HCT116 (cell line): ENCODE data around the gene PSG7. TPM values are rescaled to one million over a fixed set of nuclear protein-coding genes. Genes with fewer than 3 reads are reported as not detected.
"Not testable (repeated sequence)": the region's sequence is repeated elsewhere in the genome, so short reads cannot be mapped to it uniquely, and the experiment has no call there.

Experiments used
- ATAC-seq: fragments of 200-7000 bp; cut with Tn5 transposase; 2 replicates; pipeline ENCODE4 v1.9.1; 2020; ENCODE audit warnings: mild to moderate bottlenecking, moderate library complexity
- BruUV-seq: library from RNA; stranded (reverse); fragments of 400-500 nt; replicated peaks from 2 replicates; lab custom pipeline; 2021; lab: Mats Ljungman, UMichigan
- CTCF ChIA-PET: fragments of 300-600 bp; sonication (Branson Sonifier 250); formaldehyde crosslinking; loops from one replicate; lab custom pipeline; 2021; ENCODE audit warnings: antibody characterized with exemption; lab: Charles Lee
- POLR2A ChIA-PET: fragments of 300-600, 350-600 bp; sonication (Branson Sonifier 250); formaldehyde crosslinking; loops from one replicate; lab custom pipeline; 2021; ENCODE audit warnings: antibody characterized with exemption; lab: Charles Lee
- RAD21 ChIA-PET, 2 experiments: fragments of 300-600 bp; sonication (Branson Sonifier 250); formaldehyde crosslinking; loops; one replicate each; lab custom pipeline; 2023; ENCODE audit warnings: low total read pairs in 2 of 2; ENCODE audit not compliant: uncharacterized antibody in 2 of 2, unreplicated experiment in 2 of 2, low non-redundant PET in 1 of 2; lab: Charles Lee
- DNase-seq: peaks from one replicate; pipeline ENCODE4 v3.0.0-alpha.2; 2010; ENCODE audit warnings: low read depth, low spot score
- H2AFZ ChIP-seq: fragments of 200-600 bp; shearing (Covaris generic), sonication (generic); 2 replicates; pipeline ENCODE4 v1.6.1; 2017; ENCODE audit warnings: low read depth, mixed run types, mixed read lengths, antibody characterized with exemption, low read length; ENCODE audit not compliant: poor library complexity, severe bottlenecking
- H3K27ac ChIP-seq: 2 replicates; pipeline ENCODE4 v1.5.1; 2012; ENCODE audit warnings: low read depth, low read length
- H3K27me3 ChIP-seq: fragments of 200-600 bp; sonication (generic); 2 replicates; pipeline ENCODE4 v1.6.1; 2016; ENCODE audit warnings: mixed run types, low read length, mixed read lengths; ENCODE audit not compliant: insufficient read depth
- H3K36me3 ChIP-seq, 2 experiments: fragments of 200-500 bp in 1 of 2; fragments of 200-600 bp in 1 of 2; sonication (Bioruptor generic) in 1 of 2; sonication (generic) in 1 of 2; 2 replicates each; pipeline versions ENCODE4 v1.5.1 to v1.6.1; 2014 to 2016; ENCODE audit warnings: low read length in 2 of 2, inconsistent platforms in 1 of 2, mixed read lengths in 1 of 2, mixed run types in 1 of 2; ENCODE audit not compliant: insufficient read depth in 2 of 2, control insufficient read depth in 1 of 2
- H3K4me1 ChIP-seq, 2 experiments: fragments of 200-600 bp in 1 of 2; sonication (generic) in 1 of 2; 2 replicates each; pipeline versions ENCODE4 v1.5.1 to v1.6.1; 2012 to 2017; ENCODE audit warnings: low read length in 2 of 2, inconsistent platforms in 1 of 2, mild to moderate bottlenecking in 1 of 2, mixed read lengths in 1 of 2, mixed run types in 1 of 2, moderate library complexity in 1 of 2; ENCODE audit not compliant: insufficient read depth in 2 of 2, control insufficient read depth in 1 of 2
- H3K4me2 ChIP-seq: fragments of 200-600 bp; sonication (generic); 2 replicates; pipeline ENCODE4 v1.6.1; 2017; ENCODE audit warnings: mixed run types, low read length, mixed read lengths
- H3K4me3 ChIP-seq, 2 experiments: fragments of 200-600 bp in 1 of 2; sonication (generic) in 1 of 2; replicated peaks in 1 of 2; 2 replicates each; pipeline ENCODE4 v1.5.1; 2011 to 2016; ENCODE audit warnings: low read length in 2 of 2, control low read depth in 1 of 2, low read depth in 1 of 2, mild to moderate bottlenecking in 1 of 2, mixed read lengths in 1 of 2, mixed run types in 1 of 2
- H3K79me2 ChIP-seq: fragments of 200-600 bp; sonication (generic); 2 replicates; pipeline ENCODE4 v1.6.1; 2017; ENCODE audit warnings: mild to moderate bottlenecking, mixed run types, low read length, moderate library complexity, mixed read lengths; ENCODE audit not compliant: insufficient read depth
- H3K9ac ChIP-seq: fragments of 200-600 bp; sonication (generic); 2 replicates; pipeline ENCODE4 v1.6.1; 2016; ENCODE audit warnings: low read length, mixed read lengths
- H3K9me2 ChIP-seq: fragments of 200-600 bp; sonication (generic), shearing (Covaris generic); 2 replicates; pipeline ENCODE4 v1.6.1; 2017; ENCODE audit warnings: mixed run types, mild to moderate bottlenecking, moderate library complexity; ENCODE audit not compliant: insufficient read depth
- H3K9me3 ChIP-seq, 2 experiments: fragments of 200-500 bp in 1 of 2; fragments of 200-600 bp in 1 of 2; sonication (Bioruptor generic) in 1 of 2; sonication (generic) in 1 of 2; 2 replicates each; pipeline ENCODE4 v1.6.1; 2014 to 2017; ENCODE audit warnings: low read length in 2 of 2, mixed read lengths in 2 of 2, inconsistent platforms in 1 of 2, low read depth in 1 of 2, mild to moderate bottlenecking in 1 of 2, mixed run types in 1 of 2, moderate library complexity in 1 of 2; ENCODE audit not compliant: control insufficient read depth in 1 of 2, insufficient read depth in 1 of 2
- H4K20me1 ChIP-seq: fragments of 200-600 bp; sonication (generic), shearing (Covaris generic); 2 replicates; pipeline ENCODE4 v1.6.1; 2017; ENCODE audit warnings: mixed run types, mild to moderate bottlenecking, moderate library complexity; ENCODE audit not compliant: insufficient read depth
- POLR2AphosphoS5 ChIP-seq: IDR thresholded peaks from 2 replicates; pipeline ENCODE4 v1.6.1; 2011; ENCODE audit warnings: mild to moderate bottlenecking, low read depth, low read length, moderate library complexity
- RAD21 ChIP-seq: IDR thresholded peaks from 2 replicates; pipeline ENCODE4 v1.6.1; 2012; ENCODE audit warnings: low read depth, mild to moderate bottlenecking
- intact Hi-C: fragments of 100-400 bp; cut with micrococcal nuclease; formaldehyde crosslinking; loops from 2 replicates; pipeline ENCODE4 v1.10.0; 2022
- total RNA-seq: library from RNA; stranded (reverse); gene quantifications from one replicate; pipeline ENCODE4 v1.2.1, GENCODE V29; 2021; ENCODE audit not compliant: unreplicated experiment
- TF ChIP-seq, protein P1 (sequence below), 3 experiments: fragments of 200-600 bp in 1 of 3; sonication (generic) in 1 of 3; IDR thresholded peaks in 2 of 3; conservative IDR thresholded peaks in 1 of 3; 2 replicates each; pipeline ENCODE4 v1.5.1; 2012 to 2017; ENCODE audit warnings: low read depth in 2 of 3, low read length in 2 of 3, antibody characterized with exemption in 1 of 3, borderline replicate concordance in 1 of 3, control low read depth in 1 of 3, mild to moderate bottlenecking in 1 of 3, mixed read lengths in 1 of 3, mixed run types in 1 of 3, moderate library complexity in 1 of 3; ENCODE audit not compliant: insufficient read depth in 1 of 3

The PSG7 gene
- total RNA-seq, 1 experiment from 2014 or later: not detected

DNA sequence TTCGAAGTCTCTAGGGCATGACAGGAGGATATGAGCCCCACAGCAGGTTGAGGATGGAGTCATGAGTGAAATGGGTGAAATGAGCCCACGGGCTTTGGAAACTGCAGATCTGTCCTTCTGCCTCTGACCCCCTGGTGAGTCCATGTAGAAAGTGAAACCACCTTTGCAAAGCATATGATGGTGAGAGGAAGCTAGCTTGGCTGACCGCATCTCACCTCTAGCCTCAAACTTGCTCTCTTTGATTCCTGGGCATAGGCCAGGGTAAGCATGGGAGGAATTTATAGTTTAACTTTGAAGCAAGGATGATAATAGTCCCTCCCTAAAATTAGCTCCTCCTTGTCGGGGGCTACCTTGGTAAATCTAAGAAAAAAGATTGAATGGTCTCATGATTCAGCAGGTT lies 15.1 kb upstream of the PSG7 start:
- POLR2A ChIA-PET, CTCF ChIA-PET, H4K20me1 ChIP-seq, ATAC-seq, intact Hi-C loops, RAD21 ChIA-PET, H3K27me3 ChIP-seq, H3K4me3 ChIP-seq, H2AFZ ChIP-seq, H3K27ac ChIP-seq, H3K79me2 ChIP-seq, DNase-seq, H3K9ac ChIP-seq, H3K4me2 ChIP-seq, H3K36me3 ChIP-seq, BruUV-seq, H3K4me1 ChIP-seq, H3K9me3 ChIP-seq, H3K9me2 ChIP-seq: not testable (repeated sequence)

DNA sequence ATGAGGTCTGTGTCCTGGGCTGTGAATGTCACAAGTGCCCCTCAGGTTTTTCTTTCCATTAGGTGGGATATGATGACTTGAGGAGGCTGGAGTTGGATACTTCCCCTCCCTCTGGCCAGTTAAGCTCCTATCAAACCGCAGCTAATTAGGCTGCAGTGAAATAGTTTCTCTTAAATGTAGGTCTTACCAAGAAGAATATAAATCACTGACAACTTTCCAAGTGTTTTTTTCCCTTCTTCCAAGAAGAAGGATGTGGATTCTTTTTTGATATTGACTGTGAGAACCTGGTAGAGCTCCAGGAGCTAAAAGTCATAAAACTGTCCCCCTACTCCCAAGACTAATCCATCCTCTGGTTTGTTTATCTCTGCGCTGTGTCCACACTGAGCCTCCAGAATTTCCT lies 14.5 kb upstream of the PSG7 start:
- POLR2A ChIA-PET, H2AFZ ChIP-seq, intact Hi-C loops, H3K4me2 ChIP-seq, H4K20me1 ChIP-seq, RAD21 ChIA-PET, H3K9ac ChIP-seq, DNase-seq, H3K36me3 ChIP-seq, H3K4me3 ChIP-seq, BruUV-seq, H3K27ac ChIP-seq, H3K27me3 ChIP-seq, H3K9me3 ChIP-seq, H3K4me1 ChIP-seq, H3K79me2 ChIP-seq, ATAC-seq, H3K9me2 ChIP-seq: not testable (repeated sequence)
- CTCF ChIA-PET: interaction anchor here (0.7 kb wide), 1 partner anchor 13 kb away, joined by 3 read pairs; no protein-coding TSS in a partner anchor

- DNase-seq (peak; percentile 22), ATAC-seq (peak; percentile 82)
- TF ChIP-seq POLR2AphosphoS5 (no peak), RAD21 (0 out of 2 replicates have a peak, but pooled peaks have one; percentile 11)
- TF ChIP-seq, protein P1, sequence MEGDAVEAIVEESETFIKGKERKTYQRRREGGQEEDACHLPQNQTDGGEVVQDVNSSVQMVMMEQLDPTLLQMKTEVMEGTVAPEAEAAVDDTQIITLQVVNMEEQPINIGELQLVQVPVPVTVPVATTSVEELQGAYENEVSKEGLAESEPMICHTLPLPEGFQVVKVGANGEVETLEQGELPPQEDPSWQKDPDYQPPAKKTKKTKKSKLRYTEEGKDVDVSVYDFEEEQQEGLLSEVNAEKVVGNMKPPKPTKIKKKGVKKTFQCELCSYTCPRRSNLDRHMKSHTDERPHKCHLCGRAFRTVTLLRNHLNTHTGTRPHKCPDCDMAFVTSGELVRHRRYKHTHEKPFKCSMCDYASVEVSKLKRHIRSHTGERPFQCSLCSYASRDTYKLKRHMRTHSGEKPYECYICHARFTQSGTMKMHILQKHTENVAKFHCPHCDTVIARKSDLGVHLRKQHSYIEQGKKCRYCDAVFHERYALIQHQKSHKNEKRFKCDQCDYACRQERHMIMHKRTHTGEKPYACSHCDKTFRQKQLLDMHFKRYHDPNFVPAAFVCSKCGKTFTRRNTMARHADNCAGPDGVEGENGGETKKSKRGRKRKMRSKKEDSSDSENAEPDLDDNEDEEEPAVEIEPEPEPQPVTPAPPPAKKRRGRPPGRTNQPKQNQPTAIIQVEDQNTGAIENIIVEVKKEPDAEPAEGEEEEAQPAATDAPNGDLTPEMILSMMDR (IDR thresholded peaks at IDR 0.05 in 2 of 3, conservative IDR thresholded peaks at IDR 0.05 in 1 of 3; ENCODE audit: borderline replicate concordance in 1 of 3, insufficient read depth in 1 of 3, low read depth in 2 of 3, low read length in 2 of 3): peak; percentile 25 to 72 (median 60); a peak in 5 of 6 replicates
- no peak overlapping the region for H2AFZ ChIP-seq
- H3K9me2 ChIP-seq: no peaks in the 10 kb centered on the region
- no peak overlapping the region for H3K4me3 ChIP-seq
- H3K9me3 ChIP-seq: no peaks in the 10 kb centered on the region
- POLR2A ChIA-PET: no interaction called here
- RAD21 ChIA-PET: no interaction called here
- CTCF ChIA-PET: no interaction called here
- no peaks in the 10 kb centered on the region for H3K4me1 ChIP-seq
- no peaks in the 10 kb centered on the region for H3K27me3 ChIP-seq
- no peaks in the 10 kb centered on the region for H3K79me2 ChIP-seq
- BruUV-seq: no TSS peak
- no peak overlapping the region for H3K9ac ChIP-seq
- H4K20me1 ChIP-seq: no peaks in the 10 kb centered on the region
- H3K36me3 ChIP-seq: no peaks in the 10 kb centered on the region
- intact Hi-C loops: no loop called here
- no peak overlapping the region for H3K27ac ChIP-seq
- no peak overlapping the region for H3K4me2 ChIP-seq
These were observed 5.3 kb upstream of the PSG7 start for GRCh38 chr19:42942187-42942789.

GRCh38 chr19:42934726-42935125 lies 2.3 kb downstream of the PSG7 start:
- POLR2A ChIA-PET, H3K4me2 ChIP-seq, H3K79me2 ChIP-seq, H4K20me1 ChIP-seq, CTCF ChIA-PET, H3K36me3 ChIP-seq, RAD21 ChIA-PET, intact Hi-C loops, H2AFZ ChIP-seq, ATAC-seq, H3K27ac ChIP-seq, H3K9me3 ChIP-seq, H3K9ac ChIP-seq, BruUV-seq, H3K4me3 ChIP-seq, DNase-seq, H3K27me3 ChIP-seq, H3K9me2 ChIP-seq: not testable (repeated sequence)
- peaks cover 0 to 10% of the 10 kb centered on the region in 2 experiments; a peak in 2 of 4 replicates for H3K4me1 ChIP-seq
